Osteocyte (in vitro differentiated cells): Measurements from ENCODE around the gene OPN4. TPM values are rescaled to one million over a fixed set of nuclear protein-coding genes. Genes with fewer than 3 reads are reported as not detected.

Experiments used
- DNase-seq: peaks from one replicate; pipeline ENCODE4 v3.0.0; 2021; ENCODE audit warnings: mixed read lengths; ENCODE audit not compliant: unreplicated experiment; ENCODE audit errors: extremely low spot score
- H3K27ac Mint-ChIP-seq: one replicate; pipeline ENCODE4 v1.8.0; 2021; ENCODE audit warnings: mild to moderate bottlenecking, mixed read lengths; ENCODE audit not compliant: unreplicated experiment
- H3K27me3 Mint-ChIP-seq: one replicate; pipeline ENCODE4 v1.8.0; 2021; ENCODE audit warnings: mixed read lengths; ENCODE audit not compliant: unreplicated experiment
- H3K36me3 Mint-ChIP-seq: one replicate; pipeline ENCODE4 v1.8.0; 2021; ENCODE audit warnings: mixed read lengths; ENCODE audit not compliant: unreplicated experiment
- H3K4me1 Mint-ChIP-seq: one replicate; pipeline ENCODE4 v1.8.0; 2021; ENCODE audit warnings: mixed read lengths; ENCODE audit not compliant: unreplicated experiment
- H3K4me3 Mint-ChIP-seq: one replicate; pipeline ENCODE4 v1.8.0; 2021; ENCODE audit warnings: mild to moderate bottlenecking, moderate library complexity, mixed read lengths; ENCODE audit not compliant: unreplicated experiment
- H3K9me3 Mint-ChIP-seq: one replicate; pipeline ENCODE4 v1.8.0; 2021; ENCODE audit warnings: mixed read lengths; ENCODE audit not compliant: unreplicated experiment
- total RNA-seq: library from RNA; stranded (reverse); gene quantifications from 2 replicates; pipeline ENCODE4 v1.2.1, GENCODE V29; 2021
- TF ChIP-seq, protein P1 (sequence below): fragments of 200-600 bp; sonication (generic); IDR thresholded peaks from 2 replicates; pipeline ENCODE4 v1.5.0; 2021; ENCODE audit warnings: antibody characterized with exemption, mild to moderate bottlenecking, moderate library complexity

OPN4 gene
- total RNA-seq, 1 donor from 2014 or later, result not detected

- Mint-ChIP-seq H3K9me3 (no peaks in the 10 kb centered on the region), H3K4me1 (peaks cover 45% of the 10 kb centered on the region), H3K36me3 (no peaks in the 10 kb centered on the region), H3K27ac (no peak overlapping the region), H3K4me3 (no peak overlapping the region), H3K27me3 (no peaks in the 10 kb centered on the region)
- TF ChIP-seq, protein P1, sequence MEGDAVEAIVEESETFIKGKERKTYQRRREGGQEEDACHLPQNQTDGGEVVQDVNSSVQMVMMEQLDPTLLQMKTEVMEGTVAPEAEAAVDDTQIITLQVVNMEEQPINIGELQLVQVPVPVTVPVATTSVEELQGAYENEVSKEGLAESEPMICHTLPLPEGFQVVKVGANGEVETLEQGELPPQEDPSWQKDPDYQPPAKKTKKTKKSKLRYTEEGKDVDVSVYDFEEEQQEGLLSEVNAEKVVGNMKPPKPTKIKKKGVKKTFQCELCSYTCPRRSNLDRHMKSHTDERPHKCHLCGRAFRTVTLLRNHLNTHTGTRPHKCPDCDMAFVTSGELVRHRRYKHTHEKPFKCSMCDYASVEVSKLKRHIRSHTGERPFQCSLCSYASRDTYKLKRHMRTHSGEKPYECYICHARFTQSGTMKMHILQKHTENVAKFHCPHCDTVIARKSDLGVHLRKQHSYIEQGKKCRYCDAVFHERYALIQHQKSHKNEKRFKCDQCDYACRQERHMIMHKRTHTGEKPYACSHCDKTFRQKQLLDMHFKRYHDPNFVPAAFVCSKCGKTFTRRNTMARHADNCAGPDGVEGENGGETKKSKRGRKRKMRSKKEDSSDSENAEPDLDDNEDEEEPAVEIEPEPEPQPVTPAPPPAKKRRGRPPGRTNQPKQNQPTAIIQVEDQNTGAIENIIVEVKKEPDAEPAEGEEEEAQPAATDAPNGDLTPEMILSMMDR, result no peak
- no peak for DNase-seq
Observed at GRCh38 chr10:86664341-86665217, 10.2 kb downstream of the OPN4 start.

GRCh38 chr10:86665218-86665607 is 10.9 kb downstream of the OPN4 start:
- H3K36me3 Mint-ChIP-seq, result no peaks in the 10 kb centered on the region
- no peak overlapping the region for H3K4me3 Mint-ChIP-seq
- TF ChIP-seq, protein P1, result no peak
- no peaks in the 10 kb centered on the region for H3K9me3 Mint-ChIP-seq
- DNase-seq, result no peak
- H3K27me3 Mint-ChIP-seq, result no peaks in the 10 kb centered on the region
- no peak overlapping the region for H3K27ac Mint-ChIP-seq
- peaks cover 45% of the 10 kb centered on the region for H3K4me1 Mint-ChIP-seq

- H3K4me1 Mint-ChIP-seq, result peaks cover 46% of the 10 kb centered on the region
- H3K27me3 Mint-ChIP-seq, result no peaks in the 10 kb centered on the region
- no peak for DNase-seq
- no peaks in the 10 kb centered on the region for H3K9me3 Mint-ChIP-seq
- no peak overlapping the region for H3K27ac Mint-ChIP-seq
- H3K36me3 Mint-ChIP-seq, result no peaks in the 10 kb centered on the region
- TF ChIP-seq, protein P1, result no peak
- no peak overlapping the region for H3K4me3 Mint-ChIP-seq
Observed at GRCh38 chr10:86665868-86666267, 11.5 kb downstream of the OPN4 start.

DNA sequence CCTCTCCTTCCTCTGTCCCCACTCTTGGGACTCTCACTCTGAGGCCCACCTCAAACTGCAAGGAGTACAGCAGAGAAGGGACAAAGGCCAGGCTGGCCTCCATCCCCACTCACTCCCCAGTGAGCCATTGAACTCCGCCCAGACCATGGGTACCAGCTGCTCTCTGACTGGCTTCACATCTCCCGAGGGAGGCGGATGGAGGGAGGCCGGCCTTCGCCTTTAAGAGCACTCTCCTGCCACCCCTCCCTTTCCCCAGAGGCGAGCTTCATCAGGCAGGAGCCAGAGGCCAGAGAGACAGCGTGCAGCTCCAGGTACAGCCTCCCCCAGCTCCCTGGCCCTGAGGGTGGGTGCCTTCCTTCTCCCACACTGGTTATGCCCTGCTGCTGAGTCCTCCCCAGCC is 12.2 kb downstream of the OPN4 start:
- H3K27me3 Mint-ChIP-seq, result no peaks in the 10 kb centered on the region
- H3K4me1 Mint-ChIP-seq, result peaks cover 46% of the 10 kb centered on the region
- no peaks in the 10 kb centered on the region for H3K36me3 Mint-ChIP-seq
- TF ChIP-seq, protein P1, result no peak
- DNase-seq, result no peak
- no peaks in the 10 kb centered on the region for H3K9me3 Mint-ChIP-seq
- no peak overlapping the region for H3K27ac Mint-ChIP-seq
- no peak overlapping the region for H3K4me3 Mint-ChIP-seq

GRCh38 chr10:86667421-86668181 is 13.3 kb downstream of the OPN4 start:
- H3K9me3 Mint-ChIP-seq, result no peaks in the 10 kb centered on the region
- no peak overlapping the region for H3K4me3 Mint-ChIP-seq
- H3K27ac Mint-ChIP-seq, result no peak overlapping the region
- peaks cover 53% of the 10 kb centered on the region for H3K4me1 Mint-ChIP-seq
- no peaks in the 10 kb centered on the region for H3K36me3 Mint-ChIP-seq
- H3K27me3 Mint-ChIP-seq, result no peaks in the 10 kb centered on the region
- TF ChIP-seq, protein P1, result no peak
- no peak for DNase-seq
